ENCODE measurements around the gene STOML1. TPM values are rescaled to one million over a fixed set of nuclear protein-coding genes. Genes with fewer than 3 reads are reported as not detected.
A peak's percentile ranks its signal among the peaks of the same experiment; 100 is the strongest.

The STOML1 gene
- total RNA-seq, 4 donors from 2014 or later, result 8.1 to 21.7 (median 13.7) TPM

DNA sequence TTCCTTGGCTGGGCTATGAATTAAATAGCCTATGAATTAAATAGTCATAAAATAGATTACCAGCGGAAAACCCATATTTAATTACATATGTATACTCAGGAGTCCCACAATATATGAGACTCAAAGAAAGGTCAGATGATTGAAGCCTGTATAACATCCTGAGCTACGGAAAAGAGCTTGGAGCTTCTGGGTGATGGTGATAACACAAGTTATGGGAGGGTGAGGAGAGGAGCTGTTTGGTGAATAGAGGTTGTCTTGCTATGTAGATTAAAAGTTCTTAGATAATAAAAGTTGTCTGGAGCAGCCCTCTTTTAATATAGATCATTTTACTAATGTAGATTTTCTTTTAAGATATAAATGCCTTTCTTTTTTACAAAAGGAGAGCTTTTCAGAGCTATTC lies 4.2 kb upstream of the STOML1 start:
- H3K27ac ChIP-seq, result peak overlapping the region in 3 of 4 donors; percentile 88 to 95 (median 89)
- H3K4me3 ChIP-seq, result peak overlapping the region in 1 of 2 donors; percentile 72
- 32 to 33% methylated on average over 2 of the region's 2 CpGs for WGBS, 2 donors (ENCODE audit: low coverage in 1 of 2)
- H3K36me3 ChIP-seq, result peaks cover 0 to 26% of the 10 kb centered on the region in 2 donors
- TF ChIP-seq EP300 (IDR thresholded peaks at IDR 0.05) (no peak), POLR2A (IDR thresholded peaks at IDR 0.05) (no peak), POLR2AphosphoS5 (IDR thresholded peaks at IDR 0.05) (no peak)
- TF ChIP-seq, protein P1, sequence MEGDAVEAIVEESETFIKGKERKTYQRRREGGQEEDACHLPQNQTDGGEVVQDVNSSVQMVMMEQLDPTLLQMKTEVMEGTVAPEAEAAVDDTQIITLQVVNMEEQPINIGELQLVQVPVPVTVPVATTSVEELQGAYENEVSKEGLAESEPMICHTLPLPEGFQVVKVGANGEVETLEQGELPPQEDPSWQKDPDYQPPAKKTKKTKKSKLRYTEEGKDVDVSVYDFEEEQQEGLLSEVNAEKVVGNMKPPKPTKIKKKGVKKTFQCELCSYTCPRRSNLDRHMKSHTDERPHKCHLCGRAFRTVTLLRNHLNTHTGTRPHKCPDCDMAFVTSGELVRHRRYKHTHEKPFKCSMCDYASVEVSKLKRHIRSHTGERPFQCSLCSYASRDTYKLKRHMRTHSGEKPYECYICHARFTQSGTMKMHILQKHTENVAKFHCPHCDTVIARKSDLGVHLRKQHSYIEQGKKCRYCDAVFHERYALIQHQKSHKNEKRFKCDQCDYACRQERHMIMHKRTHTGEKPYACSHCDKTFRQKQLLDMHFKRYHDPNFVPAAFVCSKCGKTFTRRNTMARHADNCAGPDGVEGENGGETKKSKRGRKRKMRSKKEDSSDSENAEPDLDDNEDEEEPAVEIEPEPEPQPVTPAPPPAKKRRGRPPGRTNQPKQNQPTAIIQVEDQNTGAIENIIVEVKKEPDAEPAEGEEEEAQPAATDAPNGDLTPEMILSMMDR (IDR thresholded peaks at IDR 0.05), result no peak
- peaks cover 3 to 92% (median 33%) of the 10 kb centered on the region in 3 donors for H3K4me1 ChIP-seq
- ATAC-seq, result no peak
- no peaks in the 10 kb centered on the region for H3K27me3 ChIP-seq
- H3K9me3 ChIP-seq, result no peaks in the 10 kb centered on the region

DNA sequence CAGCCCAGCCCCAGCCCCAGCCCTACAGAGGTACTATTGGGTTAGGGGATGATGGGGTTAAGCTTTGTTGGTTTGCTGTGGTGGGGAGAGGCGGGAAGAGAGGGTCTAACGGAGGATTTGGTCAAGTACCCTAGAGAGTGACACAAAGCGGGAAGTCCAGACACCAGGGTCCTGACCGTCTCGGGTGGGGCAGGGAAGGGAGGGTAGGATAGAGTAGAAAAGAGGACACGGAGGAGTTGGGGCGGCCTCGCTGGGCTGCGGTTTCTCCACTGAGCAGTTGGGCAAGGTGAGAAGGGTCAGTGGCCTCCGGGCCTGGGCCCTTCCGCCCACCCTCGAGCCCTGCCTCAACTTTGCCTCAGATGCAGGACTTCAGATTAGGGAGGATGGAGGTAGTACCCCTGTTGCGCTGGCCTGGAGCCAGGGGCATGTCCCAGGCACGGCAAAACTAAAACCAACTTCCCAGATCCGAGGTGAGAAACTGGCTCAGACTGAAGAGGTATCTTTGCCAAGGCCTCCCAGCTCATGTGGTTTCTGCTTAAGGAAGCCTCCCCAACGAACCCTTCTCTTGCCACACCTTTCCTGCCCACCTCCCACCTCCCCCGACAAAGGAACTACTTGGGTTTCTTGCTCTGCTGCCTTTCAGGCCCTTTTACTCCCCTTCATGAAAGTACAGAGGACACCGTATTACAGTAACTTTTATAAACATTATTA lies 3.0 kb upstream of the STOML1 start:
- Histone ChIP-seq H3K36me3 (peaks cover 0 to 22% of the 10 kb centered on the region in 2 donors), H3K27ac (peak overlapping the region; percentile 88 to 95 (median 91)), H3K4me1 (peaks cover 3 to 92% (median 44%) of the 10 kb centered on the region in 3 donors), H3K9me3 (no peaks in the 10 kb centered on the region), H3K27me3 (no peaks in the 10 kb centered on the region), H3K4me3 (peak overlapping the region; percentile 72 to 97)
- ATAC-seq, result peak; percentile 3
- TF ChIP-seq, protein P1 (IDR thresholded peaks at IDR 0.05), result no peak
- peak; percentile 27 for TF ChIP-seq POLR2AphosphoS5 (IDR thresholded peaks at IDR 0.05)
- 0% methylated on average over 7 to 9 of the region's 18 CpGs for WGBS, 2 donors (ENCODE audit: low coverage in 1 of 2)

DNA sequence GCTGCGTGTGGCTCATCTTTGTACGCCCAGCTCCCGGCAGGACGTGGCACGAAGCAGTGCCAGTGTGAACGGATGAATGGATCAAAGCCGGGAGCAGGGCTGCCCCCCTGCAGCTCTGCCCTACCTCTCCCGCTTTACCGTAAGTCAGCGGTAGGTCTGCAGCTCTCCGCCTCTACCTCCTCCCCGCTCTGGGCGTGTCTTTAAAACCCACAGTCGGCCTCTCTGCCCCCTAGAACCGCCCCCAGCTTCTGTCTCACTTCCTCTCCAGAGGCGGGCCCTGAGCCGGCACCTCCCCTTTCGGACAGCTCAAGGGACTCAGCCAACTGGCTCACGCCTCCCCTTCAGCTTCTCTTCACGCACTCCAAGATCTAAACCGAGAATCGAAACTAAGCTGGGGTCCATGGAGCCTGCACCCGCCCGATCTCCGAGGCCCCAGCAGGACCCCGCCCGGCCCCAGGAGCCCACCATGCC lies 2.4 kb upstream of the STOML1 start, which contains the start of gene PML:
PML (plus strand) TSS at position 304 of the 471 bp plus-strand sequence; CDS start at position 401, 97 bp downstream.
- Histone ChIP-seq H3K4me3 (peak within 1 kb of the TSS; percentile 72 to 97), H3K4me1 (peaks cover 3 to 92% (median 48%) of the 10 kb centered on the region in 3 donors), H3K27ac (peak within 1 kb of the TSS; percentile 88 to 95 (median 91)), H3K36me3 (peaks cover 0 to 20% of the 10 kb centered on the region in 2 donors), H3K9me3 (no peaks in the 10 kb centered on the region), H3K27me3 (no peaks in the 10 kb centered on the region)
- peak; percentile 91 for ATAC-seq
- TF ChIP-seq, protein P1 (IDR thresholded peaks at IDR 0.05), result peak in 1 of 4 experiments; percentile 40
- TF ChIP-seq POLR2AphosphoS5 (IDR thresholded peaks at IDR 0.05) (peak; percentile 85), POLR2A (IDR thresholded peaks at IDR 0.05) (peak in 1 of 2 donors; percentile 23), EP300 (IDR thresholded peaks at IDR 0.05) (no peak)
- 0% methylated on average over 4 of the region's 27 CpGs; no CpG with 5 or more reads in 1 of the 2 donors for WGBS, 2 donors (ENCODE audit: low coverage in 1 of 2)

DNA sequence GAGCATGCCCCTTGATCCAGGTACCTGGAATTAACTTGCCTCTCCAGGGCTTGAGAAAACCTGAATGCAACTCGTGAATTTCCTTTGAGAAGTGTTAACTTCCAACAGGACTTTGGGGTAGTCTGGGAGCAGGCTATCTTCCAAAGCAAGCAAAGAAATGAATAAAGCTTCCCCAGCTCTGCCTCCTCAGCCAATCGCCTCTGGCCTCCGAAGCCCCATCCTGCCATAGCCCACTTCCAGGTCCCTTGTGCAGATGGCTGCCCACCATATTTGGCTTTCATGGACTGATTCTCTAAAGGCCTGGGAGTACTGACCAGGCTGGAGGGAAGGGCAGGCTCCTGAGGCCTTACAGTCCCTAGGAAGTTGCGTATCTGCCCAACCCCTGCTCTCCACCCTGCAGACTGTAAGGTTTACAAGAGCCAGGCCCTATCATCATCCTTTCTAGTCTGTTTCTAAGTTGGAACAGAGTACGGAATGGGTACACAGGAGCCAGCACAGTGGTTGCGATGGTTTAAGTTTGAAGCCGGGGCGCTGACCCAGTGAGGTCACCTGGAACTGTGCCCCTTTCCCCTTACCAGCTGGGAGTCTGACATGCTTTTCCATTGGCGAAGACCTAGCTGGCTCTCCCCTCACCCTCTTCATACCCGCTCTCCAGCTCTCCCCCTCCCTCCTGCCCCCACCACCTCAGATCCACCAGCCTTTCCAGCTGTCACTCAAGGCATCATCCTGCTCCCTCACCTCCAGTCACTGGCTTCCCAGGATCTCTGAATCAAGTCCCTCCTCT lies 1.3 kb upstream of the STOML1 start:
- no peaks in the 10 kb centered on the region for H3K9me3 ChIP-seq
- WGBS, 2 donors (ENCODE audit: low coverage in 1 of 2), result 78 to 80% methylated on average over 6 of the region's 10 CpGs
- H3K4me3 ChIP-seq, result peak overlapping the region in 1 of 2 donors; percentile 72
- peak overlapping the region in 3 of 4 donors; percentile 88 to 95 (median 89) for H3K27ac ChIP-seq
- no peak for ATAC-seq
- TF ChIP-seq POLR2AphosphoS5 (IDR thresholded peaks at IDR 0.05) (no peak), EP300 (IDR thresholded peaks at IDR 0.05) (no peak), POLR2A (IDR thresholded peaks at IDR 0.05) (no peak)
- TF ChIP-seq, protein P1 (IDR thresholded peaks at IDR 0.05), result no peak
- H3K27me3 ChIP-seq, result no peaks in the 10 kb centered on the region
- peaks cover 3 to 92% (median 48%) of the 10 kb centered on the region in 3 donors for H3K4me1 ChIP-seq
- H3K36me3 ChIP-seq, result peaks cover 0 to 19% of the 10 kb centered on the region in 2 donors

Data from gastroesophageal sphincter (tissue), 4 donors.